NCI-H2196 treated with DMSO at 0.1 percent for 48 hours (cell line): ENCODE results near the gene PLA2G7.
"Not testable (repeated sequence)": the region's sequence is repeated elsewhere in the genome, so short reads cannot be mapped to it uniquely, and the experiment has no call there.

Experiments
- DNase-seq: peaks from one replicate; lab custom pipeline; 2025; ENCODE audit not compliant: unreplicated experiment; lab: John Stamatoyannopoulos, UW

Gene PLA2G7

GRCh38 chr6:46734867-46735719 is at the start of gene PLA2G7:
Gene PLA2G7 (minus strand): TSS chr6:46735375. CDS start chr6:46722891, 12,484 bp downstream.
- DNase-seq, result no peak

- DNase-seq, result no peak
Measured at GRCh38 chr6:46784535-46784934, 49.4 kb upstream of the PLA2G7 start.

- peak; percentile 6 for DNase-seq
Measured at GRCh38 chr6:46781478-46782378, 46.6 kb upstream of the PLA2G7 start.

- no peak for DNase-seq
Measured at GRCh38 chr6:46777476-46778346, 42.5 kb upstream of the PLA2G7 start.

- DNase-seq, result no peak
Measured at GRCh38 chr6:46776070-46776712, 41.0 kb upstream of the PLA2G7 start.

GRCh38 chr6:46774736-46775135 is 39.6 kb upstream of the PLA2G7 start:
- DNase-seq, result not testable (repeated sequence)

GRCh38 chr6:46773201-46773855 is 38.2 kb upstream of the PLA2G7 start:
- DNase-seq, result no peak

- no peak for DNase-seq
Measured at GRCh38 chr6:46772762-46773161, 37.6 kb upstream of the PLA2G7 start.

GRCh38 chr6:46772016-46772415 is 36.8 kb upstream of the PLA2G7 start:
- no peak for DNase-seq

GRCh38 chr6:46764961-46765360 is 29.8 kb upstream of the PLA2G7 start:
- DNase-seq, result no peak

GRCh38 chr6:46764280-46764679 is 29.1 kb upstream of the PLA2G7 start:
- DNase-seq, result not testable (repeated sequence)

GRCh38 chr6:46763466-46763865 is 28.3 kb upstream of the PLA2G7 start:
- DNase-seq, result no peak

- DNase-seq, result no peak
Measured at GRCh38 chr6:46760925-46761324, 25.8 kb upstream of the PLA2G7 start.

- no peak for DNase-seq
Measured at GRCh38 chr6:46758960-46759753, 24.0 kb upstream of the PLA2G7 start.

- no peak for DNase-seq
Measured at GRCh38 chr6:46757214-46757596, 22.0 kb upstream of the PLA2G7 start.

- DNase-seq, result no peak
Measured at GRCh38 chr6:46756469-46757213, 21.5 kb upstream of the PLA2G7 start.

GRCh38 chr6:46755865-46756264 is 20.7 kb upstream of the PLA2G7 start:
- no peak for DNase-seq

GRCh38 chr6:46751658-46752057 is 16.5 kb upstream of the PLA2G7 start:
- no peak for DNase-seq
